Ovary (tissue), 9 donors: ENCODE results near the gene STX16. TPM values are rescaled to one million over a fixed set of nuclear protein-coding genes. Genes with fewer than 3 reads are reported as not detected.

ENCODE experiments used
- DNase-seq, 5 donors: peaks; one replicate each; pipeline ENCODE4 v3.0.0-alpha.2; 2019 to 2020
- H3K27ac ChIP-seq, 2 donors: fragments of 200-600 bp; one replicate each; pipeline versions ENCODE4 v1.5.1 to v1.8.0; 2019 to 2022
- H3K27me3 ChIP-seq: fragments of 200-600 bp; one replicate; pipeline ENCODE4 v1.8.0; 2022
- H3K36me3 ChIP-seq: fragments of 200-600 bp; sonication (generic); one replicate; pipeline ENCODE4 v1.5.1; 2019
- H3K4me1 ChIP-seq: one replicate; pipeline ENCODE4 v1.8.1; 2013; ENCODE audit warnings: mild to moderate bottlenecking, moderate library complexity; ENCODE audit not compliant: insufficient read depth
- H3K4me3 ChIP-seq: fragments of 200-600 bp; sonication (generic); one replicate; pipeline ENCODE4 v1.5.1; 2017
- H3K9me3 ChIP-seq, 2 donors: fragments of 200-600 bp in 1 of 2; sonication (generic) in 1 of 2; one replicate each; pipeline versions ENCODE4 v1.5.1 to v1.8.1; 2013 to 2019; ENCODE audit warnings: mild to moderate bottlenecking in 1 of 2, moderate library complexity in 1 of 2
- EP300 ChIP-seq: sonication (generic); formaldehyde crosslinking; IDR thresholded peaks from one replicate; pipeline ENCODE4 v1.6.1; 2017; ENCODE audit warnings: antibody characterized with exemption
- POLR2A ChIP-seq: fragments of 450-650 bp; IDR thresholded peaks from one replicate; pipeline ENCODE4 v1.6.1; 2017; ENCODE audit warnings: antibody characterized with exemption, mild to moderate bottlenecking, moderate library complexity
- WGBS, 3 donors: extraction: QIAGEN DNeasy Blood & Tissue Kit in 1 of 3; methylation state at CpG; one replicate each; pipeline versions ENCODE4 v1.1.5 to v1.1.7; 2013 to 2017; 5-methylcytosine and 5-hydroxymethylcytosine counted together
- intact Hi-C, 4 donors: fragments of 100-400 bp; cut with DNase I; formaldehyde crosslinking; loops; one replicate each; pipeline versions ENCODE4 v1.11.0 to v1.15.1; 2022 to 2023
- polyA plus RNA-seq, 2 donors: library from polyadenylated mRNA; stranded (reverse); fragments of 200-250 nt in 1 of 2; fragments of 350-450 nt in 1 of 2; fragmentation: Illumina TruSeq in 1 of 2; extraction: RNeasy Lipid Tissue Mini Kit (QIAGEN cat#74804) in 1 of 2; gene quantifications; one replicate each; pipeline ENCODE4 v1.2.3, GENCODE V29; 2013 to 2014
- total RNA-seq, 7 donors: library from RNA; depleted of rRNA in 2 of 7; stranded (reverse); fragments of >200 nt in 2 of 7; fragmentation: NEBNext Ultra II Directional in 3 of 7; extraction: Animal tissue kit (Norgen Biotek cat#: 25700) in 3 of 7; gene quantifications; one replicate each; pipeline versions ENCODE4 v1.1.0 to v1.2.4, GENCODE V29; 2016 to 2023
- TF ChIP-seq, protein P1 (sequence below), 3 donors: fragments of 450-650 bp in 2 of 3; fragments of 200-600 bp in 1 of 3; IDR thresholded peaks; one replicate each; pipeline versions ENCODE4 v1.5.1 to v1.8.0; 2016 to 2022; ENCODE audit warnings: antibody characterized with exemption in 3 of 3, mild to moderate bottlenecking in 1 of 3
- donor health status: DM: no; HTN: no; CAD: no; lungs with moderate emphysema.
- donor health status: DM: no; HTN: no; CAD: no.
- donor health status: Bipolar disorder and iron deficiency.
- donor health status: DM: yes; HTN: yes; CAD: no.
- donor health status: DM: no; HTN: no; CAD: no.
- donor health status: DM: yes; HTN: yes; CAD: no.

STX16 gene
- total and polyA plus RNA-seq, 9 donors: 31.9 to 55.8 (median 46.5) TPM

DNA sequence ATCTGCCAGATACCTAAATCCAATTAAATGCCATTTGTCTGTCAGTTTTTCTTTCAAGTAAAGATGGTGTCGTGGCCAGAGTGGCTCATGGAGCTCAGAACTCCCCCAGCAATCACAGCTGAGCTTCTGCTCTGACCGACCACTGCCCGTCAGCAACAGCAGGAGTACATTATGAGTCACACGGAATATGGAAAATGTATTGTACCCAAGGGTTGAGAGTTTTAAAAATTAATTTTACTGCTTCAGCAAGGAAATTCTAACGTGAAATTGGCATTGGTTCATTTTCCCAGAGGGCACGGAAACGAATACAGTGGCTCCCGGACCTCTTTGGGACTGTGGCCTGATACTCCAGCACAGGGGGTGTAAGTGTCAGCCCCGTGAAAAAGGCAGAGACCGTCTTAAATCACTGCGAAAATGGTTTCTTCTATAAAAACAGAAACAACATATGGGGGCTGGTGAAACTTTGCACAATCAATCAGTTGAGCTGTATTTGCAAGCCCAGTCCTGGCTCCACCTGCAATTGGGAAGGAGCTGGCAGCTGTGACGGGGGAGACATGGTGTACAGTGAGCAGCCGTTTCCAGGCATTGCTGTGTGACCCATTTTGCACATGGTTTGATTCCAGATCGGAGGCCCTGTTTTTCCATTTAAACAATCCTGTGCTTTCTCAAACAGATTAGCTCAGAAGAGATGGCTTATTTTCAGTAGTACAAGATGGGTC, 54.3 kb downstream of the STX16 start:
- Histone ChIP-seq H3K9me3 (no peaks in the 10 kb centered on the region), H3K27me3 (no peaks in the 10 kb centered on the region), H3K4me3 (no peak overlapping the region), H3K36me3 (no peaks in the 10 kb centered on the region), H3K27ac (no peak overlapping the region), H3K4me1 (no peaks in the 10 kb centered on the region)
- WGBS, 3 donors: 91% methylated on average over 14 of the region's 14 CpGs
- peak in 1 of 5 donors; percentile 8 for DNase-seq
- intact Hi-C loops: no loop called here
- TF ChIP-seq, protein P1, sequence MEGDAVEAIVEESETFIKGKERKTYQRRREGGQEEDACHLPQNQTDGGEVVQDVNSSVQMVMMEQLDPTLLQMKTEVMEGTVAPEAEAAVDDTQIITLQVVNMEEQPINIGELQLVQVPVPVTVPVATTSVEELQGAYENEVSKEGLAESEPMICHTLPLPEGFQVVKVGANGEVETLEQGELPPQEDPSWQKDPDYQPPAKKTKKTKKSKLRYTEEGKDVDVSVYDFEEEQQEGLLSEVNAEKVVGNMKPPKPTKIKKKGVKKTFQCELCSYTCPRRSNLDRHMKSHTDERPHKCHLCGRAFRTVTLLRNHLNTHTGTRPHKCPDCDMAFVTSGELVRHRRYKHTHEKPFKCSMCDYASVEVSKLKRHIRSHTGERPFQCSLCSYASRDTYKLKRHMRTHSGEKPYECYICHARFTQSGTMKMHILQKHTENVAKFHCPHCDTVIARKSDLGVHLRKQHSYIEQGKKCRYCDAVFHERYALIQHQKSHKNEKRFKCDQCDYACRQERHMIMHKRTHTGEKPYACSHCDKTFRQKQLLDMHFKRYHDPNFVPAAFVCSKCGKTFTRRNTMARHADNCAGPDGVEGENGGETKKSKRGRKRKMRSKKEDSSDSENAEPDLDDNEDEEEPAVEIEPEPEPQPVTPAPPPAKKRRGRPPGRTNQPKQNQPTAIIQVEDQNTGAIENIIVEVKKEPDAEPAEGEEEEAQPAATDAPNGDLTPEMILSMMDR (IDR thresholded peaks at IDR 0.05): no peak
- TF ChIP-seq EP300 (no peak), POLR2A (no peak)

DNA sequence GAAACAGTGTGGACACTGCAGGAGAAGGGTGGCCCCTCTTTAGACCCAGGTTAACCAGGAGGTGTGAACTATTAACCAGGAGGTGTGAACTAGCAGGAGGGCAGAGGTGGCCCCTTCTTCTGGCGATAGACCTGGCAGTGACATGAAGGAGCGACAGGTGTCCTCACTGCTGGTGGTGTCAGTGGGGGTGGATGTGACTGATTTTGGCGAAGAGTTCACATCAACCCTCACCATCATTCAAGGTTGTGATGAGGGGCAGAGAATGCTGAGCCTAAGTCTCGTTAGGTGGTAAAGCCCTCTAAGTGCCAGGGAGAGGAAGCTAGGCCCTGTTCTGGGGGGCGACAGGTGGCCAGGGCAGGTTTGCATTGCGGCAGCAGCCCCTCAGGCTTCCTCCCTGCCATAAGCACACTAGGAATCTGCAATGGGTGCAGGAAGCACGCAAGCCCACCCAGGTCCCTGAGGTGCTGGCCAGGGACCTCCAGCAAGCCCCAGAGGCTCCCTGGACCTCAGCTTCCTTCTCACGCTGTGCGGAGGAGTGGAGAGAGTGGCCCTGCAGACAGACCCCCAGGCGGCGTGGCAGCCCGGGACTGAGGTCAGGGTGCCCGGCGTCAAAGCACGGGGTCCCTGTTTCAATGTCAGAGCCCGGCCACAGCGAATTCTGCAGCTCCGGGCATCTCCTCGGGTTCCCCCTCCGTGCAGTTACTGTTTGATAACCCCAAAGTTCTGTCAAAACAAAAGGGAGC, 55.2 kb downstream of the STX16 start:
- Histone ChIP-seq H3K9me3 (no peaks in the 10 kb centered on the region), H3K4me3 (no peak overlapping the region), H3K4me1 (no peaks in the 10 kb centered on the region), H3K36me3 (no peaks in the 10 kb centered on the region), H3K27me3 (no peaks in the 10 kb centered on the region), H3K27ac (no peak overlapping the region)
- DNase-seq: peak in 2 of 5 donors; percentile 5 to 17
- 84 to 92% (median 86%) methylated on average over 20 of the region's 20 CpGs for WGBS, 3 donors
- intact Hi-C loops: loop anchor here in 1 of 4 donors (1.0 kb wide), 1 partner anchor 41 kb away; no protein-coding TSS in a partner anchor
- TF ChIP-seq EP300: no peak
- TF ChIP-seq, protein P1 (IDR thresholded peaks at IDR 0.05): no peak
- TF ChIP-seq POLR2A: no peak

DNA sequence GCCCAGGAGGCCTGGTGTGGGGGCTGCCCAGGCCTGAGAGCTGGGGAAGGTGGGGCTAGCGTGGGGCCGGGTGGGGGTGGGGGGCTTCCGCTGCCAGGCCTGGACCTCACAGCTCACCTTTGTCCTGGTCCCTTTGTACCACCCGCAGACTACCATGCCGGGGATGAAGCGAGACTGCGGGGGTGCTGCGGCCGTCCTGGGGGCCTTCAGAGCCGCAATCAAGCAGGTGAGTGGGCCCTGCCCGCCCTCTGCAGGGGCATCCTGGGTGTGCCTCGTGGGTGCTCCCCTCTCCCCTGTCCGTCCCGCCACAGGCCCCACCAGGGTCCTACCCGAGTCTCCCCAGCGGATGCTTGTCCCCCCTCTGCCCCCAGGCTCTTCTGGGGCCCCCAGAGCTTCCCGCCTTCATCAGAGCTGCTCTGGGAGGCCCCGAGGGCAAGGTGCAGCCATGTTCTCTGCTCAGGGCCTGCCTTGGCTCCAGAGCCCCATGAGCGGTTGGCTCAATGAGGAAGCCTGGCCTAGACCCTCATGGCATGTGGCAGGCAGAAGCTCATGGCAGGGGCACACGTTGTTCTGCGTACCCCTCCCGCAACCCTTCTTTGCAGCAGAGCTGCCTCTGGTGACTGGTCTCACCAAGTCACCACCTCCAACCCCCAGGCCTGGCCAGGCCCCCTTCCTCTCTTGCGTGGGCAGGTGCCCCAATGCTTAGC, 56.0 kb downstream of the STX16 start:
- DNase-seq: peak in 2 of 5 donors; percentile 7 to 14
- Histone ChIP-seq H3K27me3 (no peaks in the 10 kb centered on the region), H3K4me3 (no peak overlapping the region), H3K27ac (no peak overlapping the region), H3K9me3 (no peaks in the 10 kb centered on the region), H3K4me1 (no peaks in the 10 kb centered on the region), H3K36me3 (no peaks in the 10 kb centered on the region)
- intact Hi-C loops: loop anchor here in 1 of 4 donors (1.0 kb wide), 1 partner anchor 42 kb away; no protein-coding TSS in a partner anchor
- TF ChIP-seq EP300 (no peak), POLR2A (no peak)
- 94 to 97% (median 95%) methylated on average over 23 of the region's 23 CpGs for WGBS, 3 donors

DNA sequence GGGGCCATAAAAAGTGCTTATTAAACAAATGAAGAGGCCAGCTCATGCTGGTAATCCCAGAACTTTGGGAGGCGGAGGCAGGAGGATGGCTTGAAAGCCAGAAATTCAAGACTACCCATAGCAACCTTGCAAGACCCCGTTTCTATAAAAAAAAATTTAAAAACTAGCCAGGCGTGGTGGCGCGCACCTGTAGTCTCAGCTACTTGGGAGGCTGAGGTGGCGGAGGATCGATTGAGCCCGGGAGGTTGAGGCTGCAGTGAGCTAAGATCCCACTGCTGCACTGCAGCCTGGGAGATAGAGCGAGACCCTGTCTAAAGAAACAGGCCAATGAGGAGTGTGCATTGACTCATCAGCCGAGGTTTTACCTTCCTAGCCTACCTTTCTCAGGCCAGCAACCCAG, 56.7 kb downstream of the STX16 start:
- Histone ChIP-seq H3K27ac (no peak overlapping the region), H3K4me1 (no peaks in the 10 kb centered on the region), H3K27me3 (no peaks in the 10 kb centered on the region), H3K4me3 (no peak overlapping the region), H3K36me3 (no peaks in the 10 kb centered on the region), H3K9me3 (no peaks in the 10 kb centered on the region)
- intact Hi-C loops: no loop called here
- TF ChIP-seq, protein P1 (IDR thresholded peaks at IDR 0.05): no peak
- TF ChIP-seq EP300 (no peak), POLR2A (no peak)
- WGBS, 3 donors: 94 to 97% (median 96%) methylated on average over 10 of the region's 10 CpGs
- no peak for DNase-seq
